K562 (cell line): ENCODE measurements around the gene TMCC2. TPM values are rescaled to one million over a fixed set of nuclear protein-coding genes. Genes with fewer than 3 reads are reported as not detected.

ENCODE experiments used
- ARID2 ChIP-seq: fragments of 450-650 bp; IDR thresholded peaks from 2 replicates; pipeline ENCODE4 v1.6.1; 2017; ENCODE audit warnings: antibody characterized with exemption, mild to moderate bottlenecking
- ATF7 ChIP-seq: fragments of 450-650 bp; IDR thresholded peaks from 2 replicates; pipeline ENCODE4 v1.7.1; 2014; ENCODE audit warnings: mild to moderate bottlenecking, moderate library complexity
- BRF2 ChIP-seq: IDR thresholded peaks from 3 replicates; pipeline ENCODE4 v1.6.1; 2011; ENCODE audit warnings: borderline replicate concordance, mild to moderate bottlenecking; ENCODE audit not compliant: insufficient read length, insufficient read depth
- CBFA2T2 ChIP-seq: fragments of 450-650 bp; conservative IDR thresholded peaks from 2 replicates; pipeline ENCODE4 v1.6.1; 2017; ENCODE audit warnings: mild to moderate bottlenecking
- CBX1 ChIP-seq: sonication (generic); IDR thresholded peaks from 2 replicates; pipeline ENCODE4 v1.6.1; 2016; ENCODE audit warnings: antibody characterized with exemption, low read depth, mild to moderate bottlenecking
- CBX2 ChIP-seq: fragments of 200-600 bp; sonication (generic); IDR thresholded peaks from one replicate; pipeline ENCODE4 v1.6.1; 2012; ENCODE audit warnings: mild to moderate bottlenecking, low read length, inconsistent platforms; ENCODE audit not compliant: insufficient read depth, poor library complexity, severe bottlenecking
- CEBPG ChIP-seq, 3 experiments: fragments of 200-800 bp in 1 of 3; sonication (Bioruptor generic) in 1 of 3; sonication (generic) in 1 of 3; formaldehyde crosslinking in 1 of 3; IDR thresholded peaks in 2 of 3; conservative IDR thresholded peaks in 1 of 3; 2 replicates each; pipeline versions ENCODE4 v1.6.1 to v1.8.0; 2016 to 2022; ENCODE audit warnings: missing compliant biosample characterization in 2 of 3, missing genetic modification characterization in 2 of 3, mild to moderate bottlenecking in 1 of 3, missing genetic modification reagents in 1 of 3
- CSDE1 ChIP-seq, 2 experiments: fragments of 450-650 bp; IDR thresholded peaks; 2 replicates each; pipeline ENCODE4 v1.6.1; 2016; ENCODE audit warnings: mild to moderate bottlenecking in 1 of 2
- CTBP1 ChIP-seq: fragments of 450-650 bp; IDR thresholded peaks from 2 replicates; pipeline ENCODE4 v1.6.1; 2016; ENCODE audit warnings: borderline replicate concordance
- GATAD2B ChIP-seq: fragments of 450-650 bp; IDR thresholded peaks from 2 replicates; pipeline ENCODE4 v1.6.1; 2017; ENCODE audit warnings: mild to moderate bottlenecking, borderline replicate concordance
- ID3 ChIP-seq, 2 experiments: fragments of 250-450 bp in 1 of 2; fragments of 450-650 bp in 1 of 2; sonication (Bioruptor Pico) in 1 of 2; IDR thresholded peaks; 2 replicates each; pipeline versions ENCODE4 v1.6.1 to v1.8.0; 2016 to 2021; ENCODE audit warnings: mild to moderate bottlenecking in 2 of 2, moderate library complexity in 2 of 2, missing compliant biosample characterization in 1 of 2, missing genetic modification characterization in 1 of 2
- MAFG ChIP-seq: fragments of 450-650 bp; conservative IDR thresholded peaks from 2 replicates; pipeline ENCODE4 v1.6.1; 2016; ENCODE audit warnings: missing genetic modification characterization, missing compliant biosample characterization
- MBD1 ChIP-seq: fragments of 250-450 bp; sonication (Bioruptor Pico); IDR thresholded peaks from 2 replicates; pipeline ENCODE4 v1.8.0; 2022; ENCODE audit warnings: inconsistent platforms
- MLLT1 ChIP-seq, 2 experiments: fragments of 450-650 bp; IDR thresholded peaks; 2 replicates each; pipeline ENCODE4 v1.6.1; 2016
- PHF21A ChIP-seq: fragments of 450-650 bp; IDR thresholded peaks from 2 replicates; pipeline ENCODE4 v1.6.1; 2017; ENCODE audit warnings: low read depth, borderline replicate concordance
- RFX5 ChIP-seq: IDR thresholded peaks from 2 replicates; pipeline ENCODE4 v1.6.1; 2011; ENCODE audit warnings: low read depth, mild to moderate bottlenecking, improper control_type of control experiment, low read length
- SFPQ ChIP-seq: fragments of 200-400 bp; formaldehyde crosslinking; IDR thresholded peaks from 2 replicates; pipeline ENCODE4 v1.6.1; 2017; ENCODE audit warnings: mild to moderate bottlenecking, low read depth, low read length, moderate library complexity
- SRSF1 ChIP-seq: fragments of 200-400 bp; formaldehyde crosslinking; IDR thresholded peaks from 2 replicates; pipeline ENCODE4 v1.6.1; 2017; ENCODE audit warnings: mild to moderate bottlenecking, low read depth, low read length, moderate library complexity
- ZEB2 ChIP-seq: fragments of 450-650 bp; IDR thresholded peaks from 2 replicates; pipeline ENCODE4 v1.6.1; 2016
- ZFPM2 ChIP-seq: fragments of 250-450 bp; sonication (Bioruptor Pico); IDR thresholded peaks from 2 replicates; pipeline ENCODE4 v1.5.1; 2022; ENCODE audit warnings: mild to moderate bottlenecking
- ZNF41 ChIP-seq: fragments of 250-450 bp; sonication (Bioruptor Pico); conservative IDR thresholded peaks from 2 replicates; pipeline ENCODE4 v1.4.0; 2020; ENCODE audit warnings: mild to moderate bottlenecking
- polyA plus RNA-seq, 8 experiments: library from polyadenylated mRNA; depleted of rRNA in 4 of 8; stranded (reverse) in 5 of 8; unstranded in 3 of 8; fragments of >200 nt; fragmentation: Nextera tagmentation in 2 of 8; fragmentation: Illumina TruSeq in 1 of 8; extraction: Ambion mirVana in 2 of 8; extraction: Trizol in 1 of 8; gene quantifications; 2 replicates each; pipeline versions ENCODE4 v1.2.1 to v1.2.3, GENCODE V29; 2011 to 2014; ENCODE audit warnings: inconsistent platforms in 1 of 8, missing spikeins in 1 of 8
- total RNA-seq, 7 experiments: library from RNA; depleted of rRNA in 6 of 7; stranded (reverse); fragments of >200 nt in 6 of 7; fragmentation: Illumina TruSeq in 2 of 7; extraction: Trizol in 2 of 7; gene quantifications; 2 replicates each; pipeline versions ENCODE4 v1.2.1 to v1.2.3, GENCODE V29; 2011 to 2021; ENCODE audit warnings: low replicate concordance in 1 of 7

The TMCC2 gene
- total and polyA plus RNA-seq, 9 of the 15 experiments (the other 6 are each of a cell fraction or from before 2014, with no cell fraction given): 0.06 to 1.8 (median 0.98) TPM

GRCh38 chr1:205248793-205249601 lies 21.3 kb downstream of the TMCC2 start (continued):
- TF ChIP-seq ZFPM2 (CRISPR knock-in tag): no peak
- TF ChIP-seq MAFG (tag): no peak
- no peak for TF ChIP-seq CEBPG (CRISPR knock-in tag; IDR thresholded peaks at IDR 0.05)
- no peak for TF ChIP-seq CEBPG (tag; conservative IDR thresholded peaks at IDR 0.05 in 1 of 2, IDR thresholded peaks at IDR 0.05 in 1 of 2)
- TF ChIP-seq CBX1: no peak
- TF ChIP-seq ID3 (CRISPR knock-in tag; IDR thresholded peaks at IDR 0.05): no peak
- peak; percentile 59; the same call in 1 of the 2 replicates for TF ChIP-seq ID3 (tag; IDR thresholded peaks at IDR 0.05)
- no peak for TF ChIP-seq SFPQ
- no peak for TF ChIP-seq BRF2
- peak; percentile 94 for TF ChIP-seq PHF21A
- no peak for TF ChIP-seq RFX5
- TF ChIP-seq CTBP1: peak; percentile 99
- TF ChIP-seq CBX2: no peak
- no peak for TF ChIP-seq SRSF1
- no peak for TF ChIP-seq ARID2
- TF ChIP-seq MLLT1 (IDR thresholded peaks at IDR 0.05): no peak
- TF ChIP-seq MBD1 (CRISPR knock-in tag): no peak
- TF ChIP-seq GATAD2B: no peak
- no peak for TF ChIP-seq CSDE1 (IDR thresholded peaks at IDR 0.05)
- no peak for TF ChIP-seq ZNF41 (CRISPR knock-in tag)
- TF ChIP-seq CBFA2T2: peak; percentile 76
- peak; percentile 81 for TF ChIP-seq ZEB2
- TF ChIP-seq ATF7: no peak; the same call in 1 of the 2 replicates
